ENCODE results near the gene CEACAM16.
A peak's percentile ranks its signal among the peaks of the same experiment; 100 is the strongest.

The CEACAM16 gene

DNA sequence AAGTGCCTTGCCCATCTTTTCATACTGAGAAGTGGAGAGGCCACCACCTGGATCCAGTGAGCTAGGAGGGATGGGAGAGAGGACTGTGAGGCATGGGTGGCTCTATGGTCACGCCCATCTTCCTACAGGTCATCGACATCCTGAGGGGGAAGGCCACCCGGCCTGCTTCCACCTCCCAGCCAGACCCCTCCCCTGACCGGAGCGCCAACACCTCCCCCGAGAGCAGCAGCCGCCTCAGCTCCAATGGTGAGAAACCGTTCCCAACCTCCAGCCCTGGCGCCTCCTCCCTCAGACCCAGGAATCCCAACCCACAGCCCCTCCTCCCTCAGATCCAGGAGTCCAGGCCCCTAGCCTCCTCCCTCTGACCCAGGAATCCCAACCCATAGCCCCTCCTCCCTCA is 59.6 kb downstream of the CEACAM16 start:
- no peak for DNase-seq (ENCODE audit: low read depth)
- TF ChIP-seq, protein P1, sequence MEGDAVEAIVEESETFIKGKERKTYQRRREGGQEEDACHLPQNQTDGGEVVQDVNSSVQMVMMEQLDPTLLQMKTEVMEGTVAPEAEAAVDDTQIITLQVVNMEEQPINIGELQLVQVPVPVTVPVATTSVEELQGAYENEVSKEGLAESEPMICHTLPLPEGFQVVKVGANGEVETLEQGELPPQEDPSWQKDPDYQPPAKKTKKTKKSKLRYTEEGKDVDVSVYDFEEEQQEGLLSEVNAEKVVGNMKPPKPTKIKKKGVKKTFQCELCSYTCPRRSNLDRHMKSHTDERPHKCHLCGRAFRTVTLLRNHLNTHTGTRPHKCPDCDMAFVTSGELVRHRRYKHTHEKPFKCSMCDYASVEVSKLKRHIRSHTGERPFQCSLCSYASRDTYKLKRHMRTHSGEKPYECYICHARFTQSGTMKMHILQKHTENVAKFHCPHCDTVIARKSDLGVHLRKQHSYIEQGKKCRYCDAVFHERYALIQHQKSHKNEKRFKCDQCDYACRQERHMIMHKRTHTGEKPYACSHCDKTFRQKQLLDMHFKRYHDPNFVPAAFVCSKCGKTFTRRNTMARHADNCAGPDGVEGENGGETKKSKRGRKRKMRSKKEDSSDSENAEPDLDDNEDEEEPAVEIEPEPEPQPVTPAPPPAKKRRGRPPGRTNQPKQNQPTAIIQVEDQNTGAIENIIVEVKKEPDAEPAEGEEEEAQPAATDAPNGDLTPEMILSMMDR (conservative IDR thresholded peaks at IDR 0.05; ENCODE audit: low read depth, low read length): no peak
- H3K4me3 ChIP-seq (ENCODE audit: low read length): peak overlapping the region; percentile 47

DNA sequence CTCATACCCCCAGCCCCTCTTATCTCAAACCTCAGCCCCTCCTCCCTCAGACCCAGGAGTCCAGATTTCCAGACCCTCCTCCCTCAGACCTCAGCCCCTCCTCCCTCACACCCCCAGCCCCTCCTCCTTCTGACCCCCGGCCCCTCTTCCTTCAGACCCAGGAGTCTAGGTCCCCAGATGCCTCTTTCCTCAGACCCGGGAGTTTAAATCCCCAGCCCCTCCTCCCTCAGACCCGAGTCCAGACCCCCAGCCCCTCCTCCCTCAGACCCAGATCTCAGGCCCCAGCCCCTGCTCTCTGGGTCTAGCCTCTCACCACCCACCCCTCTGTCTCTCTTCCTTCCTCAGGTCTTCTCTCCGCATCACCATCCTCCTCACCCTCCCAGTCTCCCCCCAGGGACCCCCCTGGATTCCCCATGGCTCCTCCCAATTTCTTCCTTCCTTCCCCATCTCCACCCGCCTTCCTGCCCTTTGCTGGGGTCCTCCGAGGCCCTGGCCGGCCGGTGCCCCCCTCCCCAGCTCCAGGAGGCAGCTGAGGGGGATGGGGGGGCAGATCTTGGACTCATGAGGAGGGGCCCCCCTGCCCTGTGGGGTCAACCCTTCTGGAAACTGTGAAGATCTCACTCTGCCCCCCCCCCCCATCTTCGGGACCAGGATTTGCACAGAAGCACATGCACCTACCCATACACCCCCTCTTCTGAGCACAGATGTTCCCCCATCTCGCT is 60.3 kb downstream of the CEACAM16 start:
- H3K4me3 ChIP-seq (ENCODE audit: low read length): no peak overlapping the region
- TF ChIP-seq, protein P1 (conservative IDR thresholded peaks at IDR 0.05; ENCODE audit: low read depth, low read length): no peak
- no peak for DNase-seq (ENCODE audit: low read depth)
